ENCODE measurements around the gene RPL13. TPM values are rescaled to one million over a fixed set of nuclear protein-coding genes. Genes with fewer than 3 reads are reported as not detected.
A peak's percentile ranks its signal among the peaks of the same experiment; 100 is the strongest.
"Not testable (repeated sequence)": the region's sequence is repeated elsewhere in the genome, so short reads cannot be mapped to it uniquely, and the experiment has no call there.

RPL13 gene
- total RNA-seq, 6 donors from 2014 or later = 1,332 to 3,837 (median 2,323) TPM

GRCh38 chr16:89567656-89568594 lies 7.4 kb downstream of the RPL13 start:
- H3K27me3 ChIP-seq = peaks cover 0 to 5% (median 0%) of the 10 kb centered on the region in 4 donors
- H3K27ac ChIP-seq = no peak overlapping the region
- H3K36me3 ChIP-seq = peaks cover 7 to 21% (median 20%) of the 10 kb centered on the region in 4 donors
- TF ChIP-seq POLR2A (IDR thresholded peaks at IDR 0.05) (no peak), POLR2AphosphoS5 (IDR thresholded peaks at IDR 0.05) (no peak), EP300 (IDR thresholded peaks at IDR 0.05) (no peak), CTCF (IDR thresholded peaks at IDR 0.05) (no peak)
- DNase-seq (no peak), ATAC-seq (ENCODE audit: low FRiP score in 2 of 2) (no peak)
- 72 to 80% methylated on average over 23 to 30 of the region's 30 CpGs for WGBS, 2 donors
- H3K9me3 ChIP-seq = no peaks in the 10 kb centered on the region
- peaks cover 24 to 39% (median 30%) of the 10 kb centered on the region in 4 donors for H3K4me1 ChIP-seq
- no peak overlapping the region for H3K4me3 ChIP-seq

GRCh38 chr16:89569506-89570341 lies 9.2 kb downstream of the RPL13 start:
- no peak overlapping the region for H3K27ac ChIP-seq
- H3K36me3 ChIP-seq = peaks cover 0 to 3% (median 3%) of the 10 kb centered on the region in 4 donors
- H3K27me3 ChIP-seq = peaks cover 0 to 11% (median 6%) of the 10 kb centered on the region in 4 donors
- no peak for DNase-seq
- no peaks in the 10 kb centered on the region for H3K9me3 ChIP-seq
- ATAC-seq (ENCODE audit: low FRiP score in 2 of 2) = no peak
- WGBS, 2 donors = 84 to 85% methylated on average over 17 to 22 of the region's 23 CpGs
- no peak overlapping the region for H3K4me3 ChIP-seq
- no peak for TF ChIP-seq CTCF (IDR thresholded peaks at IDR 0.05)
- TF ChIP-seq EP300 (IDR thresholded peaks at IDR 0.05) = no peak
- TF ChIP-seq POLR2A (IDR thresholded peaks at IDR 0.05) = no peak
- no peak for TF ChIP-seq POLR2AphosphoS5 (IDR thresholded peaks at IDR 0.05)
- peaks cover 22 to 31% (median 24%) of the 10 kb centered on the region in 4 donors for H3K4me1 ChIP-seq

DNA sequence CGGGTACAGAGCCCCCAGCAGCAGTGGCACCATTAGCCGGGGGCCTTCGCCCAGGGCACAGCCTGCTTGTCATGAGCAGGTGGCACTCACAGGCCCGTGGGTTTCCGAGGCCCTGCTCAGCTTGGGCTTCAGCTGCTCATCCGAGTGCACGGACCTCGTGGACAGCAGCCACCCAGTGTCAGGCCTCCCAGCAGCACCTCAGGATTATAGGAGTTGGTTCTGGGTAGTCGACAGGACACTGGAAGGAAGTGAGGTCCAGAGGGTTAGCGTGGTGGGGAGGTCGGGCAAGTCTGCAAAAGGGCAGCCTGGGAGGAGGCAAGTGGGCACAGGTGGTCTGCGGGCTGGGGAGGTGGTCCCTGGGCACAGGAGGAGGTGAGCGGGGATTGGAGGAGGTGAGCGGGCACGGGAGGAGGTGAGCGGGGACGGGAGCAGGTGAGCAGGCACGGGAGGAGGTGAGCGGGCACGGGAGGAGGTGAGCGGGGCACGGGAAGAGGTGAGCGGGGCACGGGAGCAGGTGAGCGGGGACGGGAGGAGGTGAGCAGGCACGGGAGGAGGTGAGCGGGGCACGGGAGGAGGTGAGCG lies 10.0 kb downstream of the RPL13 start:
- Histone ChIP-seq H3K36me3 (no peaks in the 10 kb centered on the region), H3K27me3 (peaks cover 0 to 18% (median 13%) of the 10 kb centered on the region in 4 donors), H3K9me3 (no peaks in the 10 kb centered on the region), H3K4me3 (no peak overlapping the region), H3K27ac (no peak overlapping the region), H3K4me1 (peaks cover 22 to 31% (median 24%) of the 10 kb centered on the region in 4 donors)
- WGBS, 2 donors = 84 to 87% methylated on average over 22 to 29 of the region's 30 CpGs
- DNase-seq (no peak), ATAC-seq (ENCODE audit: low FRiP score in 2 of 2) (no peak)
- TF ChIP-seq EP300 (IDR thresholded peaks at IDR 0.05) = no peak
- TF ChIP-seq CTCF (IDR thresholded peaks at IDR 0.05) = no peak
- no peak for TF ChIP-seq POLR2AphosphoS5 (IDR thresholded peaks at IDR 0.05)
- TF ChIP-seq POLR2A (IDR thresholded peaks at IDR 0.05) = no peak

DNA sequence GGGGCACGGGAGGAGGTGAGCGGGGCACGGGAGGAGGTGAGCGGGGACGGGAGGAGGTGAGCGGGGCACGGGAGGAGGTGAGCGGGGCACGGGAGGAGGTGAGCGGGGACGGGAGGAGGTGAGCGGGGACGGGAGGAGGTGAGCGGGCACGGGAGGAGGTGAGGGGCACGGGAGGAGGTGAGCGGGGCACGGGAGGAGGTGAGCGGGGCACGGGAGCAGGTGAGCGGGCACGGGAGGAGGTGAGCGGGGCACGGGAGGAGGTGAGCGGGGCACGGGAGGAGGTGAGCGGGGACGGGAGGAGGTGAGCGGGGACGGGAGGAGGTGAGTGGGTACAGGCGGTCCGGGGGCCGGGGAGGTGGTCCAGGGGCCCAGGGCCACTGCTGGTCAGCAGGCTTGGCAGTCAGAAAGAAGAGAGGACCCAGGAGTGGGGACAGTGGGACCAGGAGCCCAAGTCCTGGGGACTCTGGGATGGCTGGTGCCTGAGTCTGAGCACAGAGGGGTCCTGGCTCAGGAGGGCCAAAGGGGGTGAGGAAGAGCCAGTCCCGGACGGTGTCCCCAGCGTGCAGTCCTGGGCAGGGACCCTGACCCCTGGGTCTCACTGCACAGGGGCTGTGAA lies 10.6 kb downstream of the RPL13 start:
- not testable (repeated sequence) for H3K27ac ChIP-seq; ATAC-seq (ENCODE audit: low FRiP score in 2 of 2); H3K36me3 ChIP-seq; H3K4me3 ChIP-seq; H3K9me3 ChIP-seq
- Histone ChIP-seq H3K4me1 (peaks cover 19 to 31% (median 23%) of the 10 kb centered on the region in 4 donors), H3K27me3 (peaks cover 0 to 24% (median 18%) of the 10 kb centered on the region in 4 donors)
- DNase-seq = peak in 1 of 2 donors; percentile 47
- 87 to 89% methylated on average over 14 to 32 of the region's 36 CpGs for WGBS, 2 donors

Data from upper lobe of left lung (tissue), 6 donors.